ENCODE measurements around the gene HPDL.

Gene HPDL

DNA sequence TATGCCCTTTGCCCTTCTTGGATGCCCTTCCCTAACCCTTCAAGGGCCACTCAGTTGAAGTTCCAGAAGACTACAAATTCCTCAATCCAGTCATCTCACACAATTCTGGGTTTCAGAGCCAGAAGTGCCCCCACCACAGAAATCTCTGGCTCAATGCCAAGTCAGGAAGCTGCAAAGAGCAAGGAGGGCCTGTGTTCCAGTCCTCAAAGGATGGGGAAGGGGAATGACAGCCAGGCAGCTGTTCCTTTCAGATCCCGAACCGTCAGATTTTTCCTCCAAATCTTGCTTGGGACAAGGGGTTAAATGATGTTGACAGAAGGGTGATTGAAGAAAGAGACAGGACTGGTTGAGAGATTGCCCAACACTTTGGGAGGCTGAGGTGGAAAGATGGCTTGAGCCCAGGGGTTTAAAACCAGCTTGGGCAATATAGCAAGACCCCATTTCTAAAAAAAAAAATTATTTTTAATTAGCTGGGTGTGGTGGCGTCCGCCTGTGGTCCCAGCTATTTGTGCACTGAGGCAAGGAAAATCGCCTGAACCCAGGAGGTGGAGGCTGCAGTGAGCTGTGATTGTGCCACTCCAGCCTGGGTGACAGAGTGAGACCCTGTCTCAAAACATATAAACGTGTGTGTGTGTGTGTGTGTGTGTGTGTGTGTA is 716 bp upstream of the HPDL start:
- DNase-seq (ENCODE audit: low read depth): no peak
- TF ChIP-seq, protein P1, sequence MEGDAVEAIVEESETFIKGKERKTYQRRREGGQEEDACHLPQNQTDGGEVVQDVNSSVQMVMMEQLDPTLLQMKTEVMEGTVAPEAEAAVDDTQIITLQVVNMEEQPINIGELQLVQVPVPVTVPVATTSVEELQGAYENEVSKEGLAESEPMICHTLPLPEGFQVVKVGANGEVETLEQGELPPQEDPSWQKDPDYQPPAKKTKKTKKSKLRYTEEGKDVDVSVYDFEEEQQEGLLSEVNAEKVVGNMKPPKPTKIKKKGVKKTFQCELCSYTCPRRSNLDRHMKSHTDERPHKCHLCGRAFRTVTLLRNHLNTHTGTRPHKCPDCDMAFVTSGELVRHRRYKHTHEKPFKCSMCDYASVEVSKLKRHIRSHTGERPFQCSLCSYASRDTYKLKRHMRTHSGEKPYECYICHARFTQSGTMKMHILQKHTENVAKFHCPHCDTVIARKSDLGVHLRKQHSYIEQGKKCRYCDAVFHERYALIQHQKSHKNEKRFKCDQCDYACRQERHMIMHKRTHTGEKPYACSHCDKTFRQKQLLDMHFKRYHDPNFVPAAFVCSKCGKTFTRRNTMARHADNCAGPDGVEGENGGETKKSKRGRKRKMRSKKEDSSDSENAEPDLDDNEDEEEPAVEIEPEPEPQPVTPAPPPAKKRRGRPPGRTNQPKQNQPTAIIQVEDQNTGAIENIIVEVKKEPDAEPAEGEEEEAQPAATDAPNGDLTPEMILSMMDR (IDR thresholded peaks at IDR 0.05; ENCODE audit: control insufficient read depth, extremely low read depth, insufficient read depth): no peak
- no peak overlapping the region for H3K4me3 ChIP-seq (ENCODE audit: low read depth, low read length)

DNA sequence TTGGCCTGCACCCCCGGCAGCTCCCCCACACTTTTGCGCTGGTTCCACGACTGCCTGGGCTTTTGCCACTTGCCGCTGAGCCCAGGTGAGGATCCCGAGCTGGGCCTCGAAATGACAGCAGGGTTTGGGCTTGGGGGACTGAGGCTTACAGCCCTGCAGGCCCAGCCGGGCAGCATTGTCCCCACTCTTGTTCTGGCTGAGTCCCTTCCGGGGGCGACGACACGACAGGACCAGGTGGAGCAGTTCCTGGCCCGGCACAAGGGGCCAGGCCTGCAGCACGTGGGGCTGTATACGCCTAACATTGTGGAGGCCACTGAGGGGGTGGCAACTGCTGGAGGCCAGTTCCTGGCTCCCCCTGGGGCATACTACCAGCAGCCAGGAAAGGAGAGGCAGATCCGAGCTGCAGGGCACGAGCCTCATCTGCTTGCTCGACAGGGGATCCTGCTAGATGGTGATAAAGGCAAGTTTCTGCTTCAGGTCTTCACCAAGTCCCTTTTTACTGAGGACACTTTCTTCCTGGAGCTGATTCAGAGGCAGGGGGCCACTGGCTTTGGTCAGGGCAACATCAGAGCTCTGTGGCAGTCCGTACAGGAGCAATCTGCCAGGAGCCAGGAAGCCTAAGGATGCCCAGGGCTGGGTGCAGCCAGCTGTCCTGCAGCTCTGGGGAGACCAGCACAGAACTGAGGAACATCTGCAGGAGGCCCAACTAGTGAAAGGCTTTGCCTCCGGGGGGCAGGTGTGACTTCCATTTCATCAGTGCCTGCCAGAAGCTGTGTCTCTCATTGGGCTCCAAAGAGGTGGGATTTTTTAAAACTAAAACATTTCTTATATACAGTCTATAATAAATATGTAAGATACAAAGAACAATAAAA is 1.2 kb downstream of the HPDL start:
- DNase-seq (ENCODE audit: low read depth): no peak
- TF ChIP-seq, protein P1 (IDR thresholded peaks at IDR 0.05; ENCODE audit: control insufficient read depth, extremely low read depth, insufficient read depth): no peak
- H3K4me3 ChIP-seq (ENCODE audit: low read depth, low read length): no peak overlapping the region

DNA sequence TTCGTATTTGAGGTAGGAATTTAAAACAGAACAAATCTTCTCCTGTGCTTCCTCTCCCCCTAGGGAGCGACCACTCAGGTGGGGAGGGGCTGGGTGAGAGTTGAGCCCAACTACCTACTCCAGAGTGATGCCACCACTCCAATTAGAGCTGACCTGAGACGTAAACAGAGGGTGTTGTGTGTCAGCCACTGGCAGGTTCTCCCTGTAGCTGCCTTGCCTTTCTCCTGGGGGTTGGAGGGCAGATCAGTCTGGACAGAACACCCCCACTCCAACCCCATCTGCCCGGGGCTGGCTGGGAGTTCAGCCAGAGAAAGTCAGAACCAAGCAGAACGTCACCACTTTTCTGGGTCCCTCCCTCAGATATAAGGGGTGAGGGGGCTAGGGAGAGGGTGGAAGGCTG is 2.0 kb downstream of the HPDL start:
- no peak for DNase-seq (ENCODE audit: low read depth)
- H3K4me3 ChIP-seq (ENCODE audit: low read depth, low read length): no peak overlapping the region
- TF ChIP-seq, protein P1 (IDR thresholded peaks at IDR 0.05; ENCODE audit: control insufficient read depth, extremely low read depth, insufficient read depth): no peak

DNA sequence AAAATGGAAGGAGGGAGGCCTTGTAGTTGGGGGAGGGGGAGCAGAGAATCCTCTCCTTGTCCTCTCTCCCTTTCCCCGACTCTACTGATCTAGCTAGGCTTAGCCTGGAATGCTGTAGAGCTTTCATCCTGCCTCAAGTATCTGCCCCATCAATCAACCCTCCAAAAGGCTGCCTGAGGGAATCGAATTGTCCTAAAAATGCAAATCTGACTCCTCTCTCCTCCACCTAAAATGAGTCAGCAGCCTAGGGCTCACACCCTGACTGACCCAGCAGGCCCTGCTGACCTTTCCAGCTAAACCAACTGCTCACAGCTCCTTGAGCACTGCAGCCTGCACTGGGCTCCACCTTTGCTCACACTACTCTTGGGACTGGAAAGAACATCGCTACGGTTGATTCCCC is 2.8 kb downstream of the HPDL start:
- DNase-seq (ENCODE audit: low read depth): no peak
- TF ChIP-seq, protein P1 (IDR thresholded peaks at IDR 0.05; ENCODE audit: control insufficient read depth, extremely low read depth, insufficient read depth): no peak
- H3K4me3 ChIP-seq (ENCODE audit: low read depth, low read length): no peak overlapping the region

DNA sequence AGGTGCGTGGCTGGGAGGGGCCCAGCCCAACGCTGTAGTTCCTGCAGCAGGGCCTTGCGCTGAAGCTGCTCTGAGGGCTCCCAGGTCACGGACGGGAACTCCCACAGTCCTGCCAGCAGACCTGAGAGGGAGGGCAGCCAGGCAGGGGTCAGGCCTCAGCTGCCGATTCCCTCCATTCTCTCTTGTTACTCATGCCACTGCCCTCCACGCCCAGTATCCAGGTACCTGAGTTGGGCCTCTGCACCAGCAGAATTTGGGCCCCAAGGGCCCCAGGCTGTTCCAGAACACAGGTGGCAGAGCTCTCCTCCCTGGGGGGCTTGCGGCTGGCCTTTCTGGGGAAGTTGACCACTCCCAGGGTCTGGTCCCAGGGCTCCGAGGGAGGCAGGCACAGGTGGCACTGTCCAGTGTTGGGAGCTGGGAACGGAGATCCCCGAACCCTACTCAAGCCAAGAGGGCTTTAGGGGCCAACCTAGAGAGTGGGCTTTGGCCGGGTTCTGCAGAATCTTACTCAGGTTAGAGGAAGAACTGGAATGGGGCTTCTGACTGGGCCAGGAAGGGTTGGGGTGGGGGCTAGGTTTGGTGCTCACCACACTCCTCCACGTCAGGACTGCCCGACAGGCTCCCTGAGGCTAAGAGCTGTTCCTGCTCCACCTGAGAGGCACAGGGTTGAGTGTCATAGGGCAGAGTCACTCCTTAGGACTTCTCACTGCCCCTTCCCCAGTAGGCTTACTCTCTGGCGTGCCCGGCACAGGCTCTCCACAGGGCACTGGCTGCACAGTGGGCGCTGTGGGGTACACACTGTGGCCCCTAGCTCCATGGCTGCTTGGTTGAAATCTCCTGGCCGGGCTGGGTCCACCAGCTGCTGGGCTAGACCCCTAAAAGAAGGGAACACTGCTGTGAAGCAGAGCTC is 5.0 kb downstream of the HPDL start:
- DNase-seq (ENCODE audit: low read depth): no peak
- H3K4me3 ChIP-seq (ENCODE audit: low read depth, low read length): no peak overlapping the region
- TF ChIP-seq, protein P1 (IDR thresholded peaks at IDR 0.05; ENCODE audit: control insufficient read depth, extremely low read depth, insufficient read depth): no peak

DNA sequence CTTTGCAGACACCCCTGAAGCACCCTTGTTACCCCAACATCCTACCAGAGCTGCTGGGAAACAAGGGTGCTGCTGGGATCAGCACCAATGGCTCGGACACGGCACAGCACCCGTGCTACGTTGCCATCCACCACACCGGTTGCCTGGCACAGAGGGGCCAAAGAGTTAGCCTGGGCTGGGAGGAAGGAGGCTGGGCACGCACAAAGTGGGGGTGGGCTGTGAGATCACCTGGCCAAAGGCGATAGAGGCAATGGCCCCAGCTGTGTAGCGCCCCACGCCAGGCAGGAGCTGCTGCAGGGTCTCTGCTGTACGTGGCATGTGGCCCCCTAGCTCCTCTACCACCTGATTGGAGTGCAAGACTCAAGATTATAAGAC is 5.6 kb downstream of the HPDL start:
- TF ChIP-seq, protein P1 (IDR thresholded peaks at IDR 0.05; ENCODE audit: control insufficient read depth, extremely low read depth, insufficient read depth): no peak
- DNase-seq (ENCODE audit: low read depth): no peak
- no peak overlapping the region for H3K4me3 ChIP-seq (ENCODE audit: low read depth, low read length)

All from LNCaP clone FGC (cell line).